H9 (cell line): ENCODE results near the gene SIRT7. TPM values are rescaled to one million over a fixed set of nuclear protein-coding genes. Genes with fewer than 3 reads are reported as not detected.

Source experiments
- DNase-seq: peaks from one replicate; pipeline ENCODE4 v3.0.0-alpha.2; 2017
- H2AFZ ChIP-seq: one replicate; pipeline ENCODE4 v1.6.1; 2013; ENCODE audit warnings: mild to moderate bottlenecking, low read length, control low read depth, moderate library complexity
- H2AK5ac ChIP-seq: 2 replicates; pipeline ENCODE4 v1.6.1; 2013; ENCODE audit warnings: low read length, control low read depth, mixed read lengths; ENCODE audit not compliant: insufficient read length
- H2BK120ac ChIP-seq: one replicate; pipeline ENCODE4 v1.6.1; 2013; ENCODE audit warnings: low read depth, mild to moderate bottlenecking, low read length, control low read depth, inconsistent platforms; ENCODE audit not compliant: poor library complexity, severe bottlenecking
- H2BK12ac ChIP-seq: 2 replicates; pipeline ENCODE4 v1.6.1; 2013; ENCODE audit warnings: low read length, control low read depth, mixed read lengths, low read depth; ENCODE audit not compliant: insufficient read length
- H2BK15ac ChIP-seq: 2 replicates; pipeline ENCODE4 v1.6.1; 2013; ENCODE audit warnings: low read depth, low read length, control low read depth
- H2BK20ac ChIP-seq: one replicate; pipeline ENCODE4 v1.6.1; 2013; ENCODE audit warnings: low read depth, mild to moderate bottlenecking, low read length, control low read depth, inconsistent platforms; ENCODE audit not compliant: poor library complexity, severe bottlenecking
- H2BK5ac ChIP-seq: 2 replicates; pipeline ENCODE4 v1.6.1; 2013; ENCODE audit warnings: low read length, control low read depth, mixed read lengths; ENCODE audit not compliant: insufficient read length
- H3K14ac ChIP-seq: 2 replicates; pipeline ENCODE4 v1.6.1; 2013; ENCODE audit warnings: low read length, control low read depth; ENCODE audit not compliant: insufficient read depth
- H3K18ac ChIP-seq: 2 replicates; pipeline ENCODE4 v1.6.1; 2013; ENCODE audit warnings: low read depth, mild to moderate bottlenecking, mixed read lengths, low read length, control low read depth; ENCODE audit not compliant: insufficient read length
- H3K23ac ChIP-seq: 2 replicates; pipeline ENCODE4 v1.6.1; 2013; ENCODE audit warnings: low read length, control low read depth, mixed read lengths, low read depth; ENCODE audit not compliant: insufficient read length
- H3K23me2 ChIP-seq: 2 replicates; pipeline ENCODE4 v1.6.1; 2013; ENCODE audit warnings: low read depth, mild to moderate bottlenecking, mixed read lengths, low read length, control low read depth; ENCODE audit not compliant: insufficient read length, poor library complexity, severe bottlenecking
- H3K27ac ChIP-seq: 2 replicates; pipeline ENCODE4 v1.5.1; 2013; ENCODE audit warnings: low read length, control low read depth, mixed read lengths, low read depth; ENCODE audit not compliant: insufficient read length
- H3K27me3 ChIP-seq: 2 replicates; pipeline ENCODE4 v1.6.1; 2013; ENCODE audit warnings: low read length, control low read depth, inconsistent platforms; ENCODE audit not compliant: insufficient read depth
- H3K4ac ChIP-seq: 2 replicates; pipeline ENCODE4 v1.6.1; 2013; ENCODE audit warnings: low read depth, mild to moderate bottlenecking, control low read depth, inconsistent platforms, low read length, moderate library complexity
- H3K4me1 ChIP-seq: 2 replicates; pipeline ENCODE4 v1.6.1; 2013; ENCODE audit warnings: low read length, control low read depth, inconsistent platforms; ENCODE audit not compliant: insufficient read depth
- H3K4me2 ChIP-seq: 2 replicates; pipeline ENCODE4 v1.6.1; 2013; ENCODE audit warnings: low read length, control low read depth, mixed read lengths; ENCODE audit not compliant: insufficient read length, insufficient read depth
- H3K56ac ChIP-seq: 2 replicates; pipeline ENCODE4 v1.6.1; 2013; ENCODE audit warnings: low read depth, mild to moderate bottlenecking, mixed read lengths, low read length, control low read depth; ENCODE audit not compliant: insufficient read length
- H3K79me1 ChIP-seq: 2 replicates; pipeline ENCODE4 v1.6.1; 2013; ENCODE audit warnings: low read depth, mild to moderate bottlenecking, moderate library complexity, low read length, control low read depth, inconsistent platforms; ENCODE audit not compliant: insufficient read depth, poor library complexity, severe bottlenecking
- H3K79me2 ChIP-seq: 2 replicates; pipeline ENCODE4 v1.6.1; 2013; ENCODE audit warnings: low read length, control low read depth, inconsistent platforms; ENCODE audit not compliant: insufficient read depth
- H3K9ac ChIP-seq: 2 replicates; pipeline ENCODE4 v1.6.1; 2013; ENCODE audit warnings: low read length, control low read depth, mixed read lengths; ENCODE audit not compliant: insufficient read length; ENCODE audit errors: extremely low read depth
- H3K9me3 ChIP-seq: one replicate; pipeline ENCODE4 v1.6.1; 2013; ENCODE audit warnings: low read depth, low read length, inconsistent platforms; ENCODE audit not compliant: control insufficient read depth
- H3T11ph ChIP-seq: one replicate; pipeline ENCODE4 v1.6.1; 2013; ENCODE audit warnings: mild to moderate bottlenecking, low read length, control low read depth, inconsistent platforms
- H4K20me1 ChIP-seq: one replicate; pipeline ENCODE4 v1.6.1; 2013; ENCODE audit not compliant: control insufficient read depth, insufficient read length, insufficient read depth
- H4K5ac ChIP-seq: 2 replicates; pipeline ENCODE4 v1.6.1; 2013; ENCODE audit warnings: low read depth, mild to moderate bottlenecking, mixed read lengths, low read length, control low read depth; ENCODE audit not compliant: insufficient read length
- H4K8ac ChIP-seq: replicated peaks from 2 replicates; pipeline ENCODE4 v1.6.1; 2013; ENCODE audit warnings: low read length, control low read depth, mixed read lengths, low read depth; ENCODE audit not compliant: insufficient read length
- H4K91ac ChIP-seq: 2 replicates; pipeline ENCODE4 v1.6.1; 2013; ENCODE audit warnings: low read depth, mild to moderate bottlenecking, moderate library complexity, mixed read lengths, low read length, control low read depth; ENCODE audit not compliant: insufficient read length
- H3K27ac Mint-ChIP-seq, 3 experiments: 2 replicates in 2 of 3; 3 replicates in 1 of 3; pipeline ENCODE4 v1.8.0; 2020 to 2021; ENCODE audit warnings: mixed read lengths in 3 of 3, mild to moderate bottlenecking in 1 of 3, moderate library complexity in 1 of 3
- H3K27me3 Mint-ChIP-seq: 2 replicates; pipeline ENCODE4 v1.8.0; 2021; ENCODE audit warnings: low read depth, mild to moderate bottlenecking, moderate library complexity, mixed read lengths
- H3K36me3 Mint-ChIP-seq, 3 experiments: 2 replicates in 2 of 3; 3 replicates in 1 of 3; pipeline ENCODE4 v1.8.0; 2020 to 2021; ENCODE audit warnings: low read depth in 3 of 3, mixed read lengths in 3 of 3; ENCODE audit not compliant: insufficient read depth in 1 of 3
- H3K4me1 Mint-ChIP-seq, 2 experiments: 2 replicates each; pipeline ENCODE4 v1.8.0; 2020; ENCODE audit warnings: mixed read lengths in 2 of 2
- H3K4me3 Mint-ChIP-seq, 2 experiments: 2 replicates in 1 of 2; 3 replicates in 1 of 2; pipeline ENCODE4 v1.8.0; 2020 to 2021; ENCODE audit warnings: mild to moderate bottlenecking in 2 of 2, mixed read lengths in 2 of 2, moderate library complexity in 1 of 2
- H3K9me3 Mint-ChIP-seq, 2 experiments: 2 replicates in 1 of 2; 3 replicates in 1 of 2; pipeline ENCODE4 v1.8.0; 2020; ENCODE audit warnings: mild to moderate bottlenecking in 2 of 2, mixed read lengths in 2 of 2, moderate library complexity in 1 of 2
- CTCF ChIP-seq: fragments of 200-600 bp; sonication (generic); conservative IDR thresholded peaks from 3 replicates; pipeline ENCODE4 v1.8.0; 2021; ENCODE audit warnings: antibody characterized with exemption, mild to moderate bottlenecking
- WGBS: extraction: QIAGEN DNeasy Blood & Tissue Kit; methylation state at CpG from one replicate; pipeline ENCODE4 v1.1.7; 2013; ENCODE audit warnings: missing lambda C conversion rate, low lambda C conversion rate, mixed read lengths; ENCODE audit not compliant: insufficient read length; ENCODE audit errors: extremely low coverage; 5-methylcytosine and 5-hydroxymethylcytosine counted together
- total RNA-seq: library from RNA; stranded (reverse); gene quantifications from 2 replicates; pipeline ENCODE4 v1.2.1, GENCODE V29; 2021

Gene SIRT7
- total RNA-seq, 1 experiment from 2014 or later, result 29.7 TPM

- Histone ChIP-seq H2AFZ (no peak overlapping the region), H3K14ac (no peak overlapping the region), H3K56ac (no peak overlapping the region), H3K23ac (no peak overlapping the region), H3K23me2 (no peaks in the 10 kb centered on the region), H3T11ph (no peak overlapping the region), H3K4me1 (no peaks in the 10 kb centered on the region), H2BK120ac (no peak overlapping the region), H2BK15ac (no peak overlapping the region), H3K18ac (no peak overlapping the region), H3K27me3 (no peaks in the 10 kb centered on the region), H3K9ac (no peak overlapping the region), H3K79me1 (no peaks in the 10 kb centered on the region), H2AK5ac (no peak overlapping the region), H3K4me2 (no peak overlapping the region), H3K79me2 (no peaks in the 10 kb centered on the region), H4K91ac (no peak overlapping the region), H4K20me1 (no peaks in the 10 kb centered on the region), H3K4ac (no peak overlapping the region), H2BK12ac (no peak overlapping the region), H3K9me3 (no peaks in the 10 kb centered on the region), H4K5ac (no peak overlapping the region), H4K8ac (no peak overlapping the region), H2BK5ac (no peak overlapping the region), H2BK20ac (no peak overlapping the region), H3K27ac (no peak overlapping the region)
- peaks cover 2 to 9% of the 10 kb centered on the region in 2 experiments for H3K4me1 Mint-ChIP-seq
- H3K27ac Mint-ChIP-seq, result no peak overlapping the region; a peak in 1 of 7 replicates
- TF ChIP-seq CTCF, result no peak
- H3K9me3 Mint-ChIP-seq, result no peaks in the 10 kb centered on the region
- no peak for DNase-seq
- no peak overlapping the region for H3K4me3 Mint-ChIP-seq
- no CpG with 5 or more reads among the region's 15 CpGs for WGBS
- H3K27me3 Mint-ChIP-seq, result peaks cover 52% of the 10 kb centered on the region
- H3K36me3 Mint-ChIP-seq, result no peaks in the 10 kb centered on the region
Observed at GRCh38 chr17:81950501-81950900, 32.5 kb upstream of the SIRT7 start.
